H1 (cell line): ENCODE results near the gene VEZT. TPM values are rescaled to one million over a fixed set of nuclear protein-coding genes. Genes with fewer than 3 reads are reported as not detected.

Experiments
- microRNA counts: library from miRNA; unstranded; fragments of <30 nt; microRNA quantifications from one replicate; lab custom pipeline; 2015
- microRNA-seq, 2 experiments: library from miRNA; unstranded; fragments of <30 nt; microRNA quantifications; one replicate each; pipeline versions ENCODE4 to v1.2.0, GENCODE V29; 2016 to 2020; ENCODE audit warnings: borderline microRNAs expressed in 2 of 2, borderline number of aligned reads in 2 of 2, borderline replicate concordance in 1 of 2
- polyA plus RNA-seq, 7 experiments: library from polyadenylated mRNA; depleted of rRNA in 3 of 7; stranded (reverse) in 5 of 7; unstranded in 2 of 7; fragments of >200 nt in 5 of 7; fragments of 200-250 nt in 2 of 7; gene quantifications; 1 replicate in 5 of 7; 2 replicates in 1 of 7; 4 replicates in 1 of 7; pipeline versions ENCODE4 v1.2.1 to v1.2.3, GENCODE V29; 2011 to 2013; ENCODE audit warnings: missing spikeins in 2 of 7, mixed read lengths in 2 of 7
- small RNA-seq: library from polyadenylated mRNA; stranded (forward); fragments of <200 nt; extraction: miRNeasy Mini kit (QIAGEN cat#:217004); gene quantifications from one replicate; pipeline ENCODE3, GENCODE V24; 2013; ENCODE audit not compliant: insufficient read depth
- total RNA-seq: library from RNA; stranded (reverse); fragmentation: NEBNext Ultra II Directional; extraction: Animal tissue kit (Norgen Biotek cat#: 25700); gene quantifications from 2 replicates; pipeline ENCODE4 v1.2.1, GENCODE V29; 2021

VEZT gene
- total and polyA plus RNA-seq, 2 of the 8 experiments (the other 6 are each of a cell fraction or from before 2014, with no cell fraction given): 44.0 to 56.1 TPM

MicroRNAs encoded within 50 kb of the gene (microRNA counts, 767-probe panel; counts per million panel counts)
- microRNA hsa-miR-331-3p (lab: Ali Mortazavi, UCI) (879 counts per million, percentile 95 among the panel's probes with 10 or more counts), microRNA hsa-miR-331-5p (lab: Ali Mortazavi, UCI) (879 counts per million, percentile 95 among the panel's probes with 10 or more counts)

Small RNAs within 50 kb of the gene (microRNA-seq; reads per million reads assigned to microRNA genes)
- gene MIR331: 37.8 to 40.2 reads per million in 2 experiments
- gene MIR3685: 0 to 0.69 reads per million in 2 experiments

Small RNAs within 50 kb of the gene (small RNA-seq; reads per million reads assigned to genes)
- gene MIR331: 236 reads per million, percentile 98 among the genes with 10 or more reads in this experiment
- 3.4 reads per million, percentile 45 among the genes with 10 or more reads in this experiment for gene MIR3685
- not detected for gene RF00019
- gene RNU6-808P: not detected

Other genes starting within 250 kb of the VEZT start
- 98.1 and 99.4 TPM in 2 replicates for gene NDUFA12, start 214.1 kb upstream of the VEZT start, total RNA-seq
- 113 and 157 TPM in 2 replicates for gene NDUFA12, start 214.1 kb upstream of the VEZT start, polyA plus RNA-seq (2011; rRNA removed)
- gene NR2C1, start 144.2 kb upstream of the VEZT start, total RNA-seq: 39.0 and 48.3 TPM in 2 replicates
- gene NR2C1, start 144.2 kb upstream of the VEZT start, polyA plus RNA-seq (2011; rRNA removed): 13.7 and 22.8 TPM in 2 replicates
- 22.4 and 24.3 TPM in 2 replicates for gene FGD6, start 340 bp upstream of the VEZT start, total RNA-seq
- gene FGD6, start 340 bp upstream of the VEZT start, polyA plus RNA-seq (2011; rRNA removed): 5.8 and 12.2 TPM in 2 replicates